Measurements from ENCODE around the gene MIPEP. TPM values are rescaled to one million over a fixed set of nuclear protein-coding genes. Genes with fewer than 3 reads are reported as not detected.

Gene MIPEP
- total and polyA plus RNA-seq, 2 donors (not counting 1 experiment from before 2014, with no cell fraction given): 90.0 to 92.5 TPM

GRCh38 chr13:23919006-23919405 lies 29.8 kb upstream of the MIPEP start:
- no peaks in the 10 kb centered on the region for H3K4me1 ChIP-seq (ENCODE audit: control insufficient read depth, extremely low read depth, insufficient read depth, low read length)
- no peaks in the 10 kb centered on the region for H3K27me3 ChIP-seq (ENCODE audit: control insufficient read depth, insufficient read depth, low read length)
- no peak overlapping the region for H3K4me3 ChIP-seq (replicated peaks in 1 of 4; ENCODE audit: control extremely low read depth in 1 of 4, insufficient read depth in 1 of 4, low read depth in 3 of 4, low read length in 4 of 4)
- H2AFZ ChIP-seq (ENCODE audit: low read length): no peak overlapping the region
- no peak overlapping the region for H3K4me2 ChIP-seq (ENCODE audit: extremely low read depth, insufficient read depth, low read length)
- TF ChIP-seq EZH2 (IDR thresholded peaks at IDR 0.05; ENCODE audit: low read length, missing control alignments) (no peak), CTCF (conservative IDR thresholded peaks at IDR 0.05 in 1 of 2, IDR thresholded peaks at IDR 0.05 in 1 of 2; ENCODE audit: low read depth in 1 of 2, low read length in 2 of 2) (no peak)
- no peaks in the 10 kb centered on the region for H4K20me1 ChIP-seq (ENCODE audit: control insufficient read depth, extremely low read depth, insufficient read depth, low read length)
- H3K27ac ChIP-seq (ENCODE audit: insufficient read depth, low read length): no peak overlapping the region
- H3K79me2 ChIP-seq (ENCODE audit: control insufficient read depth, insufficient read depth, low read length): no peaks in the 10 kb centered on the region
- H3K36me3 ChIP-seq (ENCODE audit: control insufficient read depth, insufficient read depth, low read length): no peaks in the 10 kb centered on the region
- no peaks in the 10 kb centered on the region for H3K9me3 ChIP-seq (ENCODE audit: control insufficient read depth, insufficient read depth, low read depth, low read length)
- H3K9ac ChIP-seq (ENCODE audit: insufficient read depth, low read length): no peak overlapping the region
- no peak for DNase-seq (ENCODE audit: low read depth in 2 of 2)

DNA sequence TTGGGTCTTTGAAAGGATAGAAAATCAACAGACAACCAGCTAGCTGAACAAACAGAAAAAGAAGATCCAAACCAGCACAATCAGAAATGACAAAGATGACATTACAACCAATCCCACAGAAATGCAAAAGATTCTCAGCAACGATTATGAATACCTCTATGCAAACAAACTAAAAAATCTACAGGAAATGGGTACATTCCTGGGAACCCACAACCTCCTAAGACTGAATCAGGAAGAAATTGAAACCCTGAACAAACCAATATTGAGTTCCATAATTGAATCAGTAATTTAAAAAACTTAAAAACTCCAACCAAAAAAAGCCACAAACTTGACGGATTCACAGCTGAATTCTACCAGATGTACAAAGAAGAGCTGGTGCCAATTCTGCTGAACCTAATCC lies 29.0 kb upstream of the MIPEP start:
- H3K4me3 ChIP-seq (replicated peaks in 1 of 4; ENCODE audit: control extremely low read depth in 1 of 4, insufficient read depth in 1 of 4, low read depth in 3 of 4, low read length in 4 of 4): no peak overlapping the region
- TF ChIP-seq CTCF (conservative IDR thresholded peaks at IDR 0.05 in 1 of 2, IDR thresholded peaks at IDR 0.05 in 1 of 2; ENCODE audit: low read depth in 1 of 2, low read length in 2 of 2) (no peak), EZH2 (IDR thresholded peaks at IDR 0.05; ENCODE audit: low read length, missing control alignments) (no peak)
- H3K4me2 ChIP-seq (ENCODE audit: extremely low read depth, insufficient read depth, low read length): no peak overlapping the region
- H3K4me1 ChIP-seq (ENCODE audit: control insufficient read depth, extremely low read depth, insufficient read depth, low read length): no peaks in the 10 kb centered on the region
- H3K9me3 ChIP-seq (ENCODE audit: control insufficient read depth, insufficient read depth, low read depth, low read length): no peaks in the 10 kb centered on the region
- no peaks in the 10 kb centered on the region for H3K36me3 ChIP-seq (ENCODE audit: control insufficient read depth, insufficient read depth, low read length)
- peak in 1 of 2 donors; percentile 52 for DNase-seq (ENCODE audit: low read depth in 2 of 2)
- no peak overlapping the region for H3K9ac ChIP-seq (ENCODE audit: insufficient read depth, low read length)
- no peaks in the 10 kb centered on the region for H4K20me1 ChIP-seq (ENCODE audit: control insufficient read depth, extremely low read depth, insufficient read depth, low read length)
- no peak overlapping the region for H2AFZ ChIP-seq (ENCODE audit: low read length)
- H3K27ac ChIP-seq (ENCODE audit: insufficient read depth, low read length): no peak overlapping the region
- H3K27me3 ChIP-seq (ENCODE audit: control insufficient read depth, insufficient read depth, low read length): no peaks in the 10 kb centered on the region
- H3K79me2 ChIP-seq (ENCODE audit: control insufficient read depth, insufficient read depth, low read length): no peaks in the 10 kb centered on the region

DNA sequence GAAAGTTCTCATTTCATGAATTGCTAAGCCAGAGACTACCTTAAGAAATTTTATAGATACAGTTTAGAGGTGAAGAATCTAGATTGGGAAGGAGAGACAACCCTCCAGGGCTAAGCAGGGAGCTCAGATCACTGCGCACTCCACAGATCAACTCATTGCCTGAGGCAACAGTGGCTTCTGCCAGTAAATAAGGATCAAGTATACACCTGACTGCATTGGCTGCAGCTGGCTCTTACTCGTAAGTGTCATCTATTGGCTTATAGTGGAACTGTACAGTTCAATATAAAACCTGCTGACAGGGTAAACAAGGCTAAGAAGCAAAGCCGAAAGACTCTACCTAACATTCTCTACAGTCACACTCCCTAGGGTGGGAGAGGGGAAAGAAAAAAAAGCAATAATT lies 26.1 kb upstream of the MIPEP start:
- TF ChIP-seq EZH2 (IDR thresholded peaks at IDR 0.05; ENCODE audit: low read length, missing control alignments) (no peak), CTCF (conservative IDR thresholded peaks at IDR 0.05 in 1 of 2, IDR thresholded peaks at IDR 0.05 in 1 of 2; ENCODE audit: low read depth in 1 of 2, low read length in 2 of 2) (no peak)
- no peak for DNase-seq (ENCODE audit: low read depth in 2 of 2)

More for the DNA sequence above, 26.1 kb upstream of the MIPEP start:
- H2AFZ ChIP-seq (ENCODE audit: low read length): no peak overlapping the region
- no peaks in the 10 kb centered on the region for H3K27me3 ChIP-seq (ENCODE audit: control insufficient read depth, insufficient read depth, low read length)
- H3K4me2 ChIP-seq (ENCODE audit: extremely low read depth, insufficient read depth, low read length): no peak overlapping the region
- no peaks in the 10 kb centered on the region for H3K9me3 ChIP-seq (ENCODE audit: control insufficient read depth, insufficient read depth, low read depth, low read length)
- H4K20me1 ChIP-seq (ENCODE audit: control insufficient read depth, extremely low read depth, insufficient read depth, low read length): no peaks in the 10 kb centered on the region
- no peak overlapping the region for H3K9ac ChIP-seq (ENCODE audit: insufficient read depth, low read length)
- no peak overlapping the region for H3K27ac ChIP-seq (ENCODE audit: insufficient read depth, low read length)
- no peaks in the 10 kb centered on the region for H3K79me2 ChIP-seq (ENCODE audit: control insufficient read depth, insufficient read depth, low read length)
- no peaks in the 10 kb centered on the region for H3K4me1 ChIP-seq (ENCODE audit: control insufficient read depth, extremely low read depth, insufficient read depth, low read length)
- H3K36me3 ChIP-seq (ENCODE audit: control insufficient read depth, insufficient read depth, low read length): no peaks in the 10 kb centered on the region
- H3K4me3 ChIP-seq (replicated peaks in 1 of 4; ENCODE audit: control extremely low read depth in 1 of 4, insufficient read depth in 1 of 4, low read depth in 3 of 4, low read length in 4 of 4): no peak overlapping the region
